Stimulated activated CD4-positive, alpha-beta T cell treated with anti-CD3 and anti-CD28 coated beads, TNF-alpha, amount 100 ng/mL, for 24 hours (primary cell): ENCODE results near the gene DDX31.
A peak's percentile ranks its signal among the peaks of the same experiment; 100 is the strongest.
"Not testable (repeated sequence)": the region's sequence is repeated elsewhere in the genome, so short reads cannot be mapped to it uniquely, and the experiment has no call there.

Experiments used
- DNase-seq, 3 experiments: peaks; one replicate each; pipeline ENCODE4 v3.0.0-alpha.2; 2020; ENCODE audit warnings: low read depth in 3 of 3

DDX31 gene

GRCh38 chr9:132669698-132670456 lies at the start of gene DDX31:
Gene DDX31, minus strand, starts transcription at chr9:132669983. Its CDS starts 49 bp downstream, at chr9:132669934.
- DNase-seq, result peak; percentile 75 to 85 (median 75)

- DNase-seq, result not testable (repeated sequence)
Observed at GRCh38 chr9:132718381-132718928, 48.7 kb upstream of the DDX31 start.

GRCh38 chr9:132717326-132717945 lies 47.7 kb upstream of the DDX31 start:
- DNase-seq, result no peak

- DNase-seq, result no peak
Observed at GRCh38 chr9:132716007-132716406, 46.2 kb upstream of the DDX31 start.

GRCh38 chr9:132712753-132713152 lies 43.0 kb upstream of the DDX31 start:
- no peak for DNase-seq

GRCh38 chr9:132711846-132712245 lies 42.1 kb upstream of the DDX31 start:
- DNase-seq, result no peak

GRCh38 chr9:132711152-132711551 lies 41.4 kb upstream of the DDX31 start:
- DNase-seq, result not testable (repeated sequence)

- no peak for DNase-seq
Observed at GRCh38 chr9:132710333-132710732, 40.5 kb upstream of the DDX31 start.

- DNase-seq, result no peak
Observed at GRCh38 chr9:132708769-132709430, 39.1 kb upstream of the DDX31 start.

- no peak for DNase-seq
Observed at GRCh38 chr9:132708239-132708638, 38.5 kb upstream of the DDX31 start.

- no peak for DNase-seq
Observed at GRCh38 chr9:132703336-132703735, 33.6 kb upstream of the DDX31 start.

GRCh38 chr9:132702254-132702653 lies 32.5 kb upstream of the DDX31 start:
- DNase-seq, result no peak

GRCh38 chr9:132699956-132700355 lies 30.2 kb upstream of the DDX31 start:
- DNase-seq, result no peak

- DNase-seq, result no peak
Observed at GRCh38 chr9:132698989-132699388, 29.2 kb upstream of the DDX31 start.

GRCh38 chr9:132697230-132697629 lies 27.4 kb upstream of the DDX31 start:
- DNase-seq, result no peak

- DNase-seq, result peak in 1 of 3 experiments; percentile 2
Observed at GRCh38 chr9:132694144-132694543, 24.4 kb upstream of the DDX31 start.

GRCh38 chr9:132690696-132691095 lies 20.9 kb upstream of the DDX31 start:
- DNase-seq, result no peak

- no peak for DNase-seq
Observed at GRCh38 chr9:132683873-132684272, 14.1 kb upstream of the DDX31 start.

GRCh38 chr9:132681561-132681960 lies 11.8 kb upstream of the DDX31 start:
- DNase-seq, result no peak

GRCh38 chr9:132679946-132680625 lies 10.3 kb upstream of the DDX31 start:
- DNase-seq, result no peak

- DNase-seq, result no peak
Observed at GRCh38 chr9:132677976-132678375, 8.2 kb upstream of the DDX31 start.

- no peak for DNase-seq
Observed at GRCh38 chr9:132674485-132674884, 4.7 kb upstream of the DDX31 start.
